GM13976 (cell line): ENCODE measurements around the gene PGS1.

Experiments used
- DNase-seq: peaks from one replicate; pipeline ENCODE4 v3.0.0; 2012; ENCODE audit warnings: low spot score
- in situ Hi-C: fragments of 300-500 bp; cut with MboI; formaldehyde crosslinking; loops from one replicate; pipeline ENCODE4 v1.12.0; 2022; ENCODE audit warnings: low sequenced_read_pairs, mixed read lengths, inconsistent platforms; ENCODE audit not compliant: unreplicated experiment
- TF ChIP-seq, protein P1 (sequence below): IDR thresholded peaks from 2 replicates; pipeline ENCODE4 v1.5.1; 2012; ENCODE audit warnings: borderline replicate concordance, mild to moderate bottlenecking; ENCODE audit not compliant: insufficient read depth; ENCODE audit errors: extremely low read depth, missing control alignments, control extremely low read depth

PGS1 gene

DNA sequence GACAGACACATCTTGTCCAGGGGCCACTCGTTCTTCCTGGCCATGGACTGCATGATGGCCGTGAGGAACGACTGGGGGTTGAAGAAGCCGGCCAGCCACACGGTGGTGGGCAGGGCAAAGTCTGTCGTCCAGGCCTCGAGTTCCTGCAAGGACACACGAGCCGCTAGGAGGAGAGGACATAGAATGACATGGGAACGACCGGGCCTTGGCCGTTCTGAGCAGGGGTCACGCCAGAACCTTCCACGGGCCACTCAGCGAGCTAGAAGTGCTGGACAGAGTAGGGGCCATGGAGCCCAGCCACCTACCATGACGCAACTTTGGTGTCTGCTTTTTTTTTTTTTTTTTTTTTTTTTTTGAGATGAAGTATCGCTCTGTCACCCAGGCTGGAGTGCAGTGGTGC is 47.0 kb downstream of the PGS1 start:
- TF ChIP-seq, protein P1, sequence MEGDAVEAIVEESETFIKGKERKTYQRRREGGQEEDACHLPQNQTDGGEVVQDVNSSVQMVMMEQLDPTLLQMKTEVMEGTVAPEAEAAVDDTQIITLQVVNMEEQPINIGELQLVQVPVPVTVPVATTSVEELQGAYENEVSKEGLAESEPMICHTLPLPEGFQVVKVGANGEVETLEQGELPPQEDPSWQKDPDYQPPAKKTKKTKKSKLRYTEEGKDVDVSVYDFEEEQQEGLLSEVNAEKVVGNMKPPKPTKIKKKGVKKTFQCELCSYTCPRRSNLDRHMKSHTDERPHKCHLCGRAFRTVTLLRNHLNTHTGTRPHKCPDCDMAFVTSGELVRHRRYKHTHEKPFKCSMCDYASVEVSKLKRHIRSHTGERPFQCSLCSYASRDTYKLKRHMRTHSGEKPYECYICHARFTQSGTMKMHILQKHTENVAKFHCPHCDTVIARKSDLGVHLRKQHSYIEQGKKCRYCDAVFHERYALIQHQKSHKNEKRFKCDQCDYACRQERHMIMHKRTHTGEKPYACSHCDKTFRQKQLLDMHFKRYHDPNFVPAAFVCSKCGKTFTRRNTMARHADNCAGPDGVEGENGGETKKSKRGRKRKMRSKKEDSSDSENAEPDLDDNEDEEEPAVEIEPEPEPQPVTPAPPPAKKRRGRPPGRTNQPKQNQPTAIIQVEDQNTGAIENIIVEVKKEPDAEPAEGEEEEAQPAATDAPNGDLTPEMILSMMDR = no peak
- in situ Hi-C loops = no loop called here
- DNase-seq = no peak

DNA sequence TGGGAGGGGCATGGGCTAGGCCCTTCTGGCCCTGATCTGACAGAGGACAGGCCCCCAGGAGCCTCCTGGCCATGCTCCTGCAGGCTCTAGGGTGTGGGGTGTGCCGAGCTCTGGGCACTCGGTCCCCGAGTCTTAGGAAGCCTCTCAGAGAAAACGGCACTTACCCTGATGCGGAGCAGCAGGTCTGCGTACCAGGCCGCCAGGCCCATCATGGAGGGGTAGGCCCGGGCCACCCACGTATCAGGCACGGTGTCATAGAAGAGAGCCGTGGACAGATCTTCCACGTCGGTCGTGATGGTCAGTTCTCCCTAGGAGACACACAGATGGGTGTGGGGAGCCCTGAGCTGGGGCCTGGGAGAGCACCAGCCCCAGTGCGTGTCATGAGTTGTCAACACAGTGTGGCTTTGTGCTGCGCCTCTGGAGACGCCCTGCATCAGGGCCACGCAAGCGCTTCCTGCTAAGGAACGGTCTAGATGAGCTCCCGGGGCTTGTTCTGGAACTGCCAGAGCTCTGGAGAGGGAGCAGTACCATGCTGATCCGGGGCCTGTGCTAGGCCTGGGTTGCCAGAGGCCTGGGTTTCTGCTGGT is 47.9 kb downstream of the PGS1 start:
- in situ Hi-C loops = no loop called here

DNA sequence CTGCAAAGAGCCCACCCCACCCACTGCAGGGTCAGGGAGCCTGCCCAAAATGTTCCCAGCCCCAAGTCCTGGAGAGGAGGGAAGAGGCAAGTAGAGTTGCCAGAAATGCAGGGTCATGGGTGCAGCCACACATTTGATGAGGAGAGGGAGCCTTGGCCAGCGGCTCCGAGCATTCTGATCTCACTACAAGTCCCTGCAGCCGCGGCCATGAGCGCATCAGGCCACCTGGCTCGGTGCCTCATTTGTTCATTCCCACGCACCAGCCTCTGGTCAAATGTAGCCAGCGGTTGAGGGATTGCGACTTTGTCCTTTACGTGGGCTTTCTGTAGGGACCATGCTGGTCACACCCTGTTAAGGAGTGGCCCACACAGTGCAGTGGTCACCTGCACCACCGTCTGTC is 48.7 kb downstream of the PGS1 start:
- in situ Hi-C loops = no loop called here
- TF ChIP-seq, protein P1 = no peak
- DNase-seq = no peak

More for the DNA sequence above, 47.9 kb downstream of the PGS1 start:
- TF ChIP-seq, protein P1 = no peak
- no peak for DNase-seq

DNA sequence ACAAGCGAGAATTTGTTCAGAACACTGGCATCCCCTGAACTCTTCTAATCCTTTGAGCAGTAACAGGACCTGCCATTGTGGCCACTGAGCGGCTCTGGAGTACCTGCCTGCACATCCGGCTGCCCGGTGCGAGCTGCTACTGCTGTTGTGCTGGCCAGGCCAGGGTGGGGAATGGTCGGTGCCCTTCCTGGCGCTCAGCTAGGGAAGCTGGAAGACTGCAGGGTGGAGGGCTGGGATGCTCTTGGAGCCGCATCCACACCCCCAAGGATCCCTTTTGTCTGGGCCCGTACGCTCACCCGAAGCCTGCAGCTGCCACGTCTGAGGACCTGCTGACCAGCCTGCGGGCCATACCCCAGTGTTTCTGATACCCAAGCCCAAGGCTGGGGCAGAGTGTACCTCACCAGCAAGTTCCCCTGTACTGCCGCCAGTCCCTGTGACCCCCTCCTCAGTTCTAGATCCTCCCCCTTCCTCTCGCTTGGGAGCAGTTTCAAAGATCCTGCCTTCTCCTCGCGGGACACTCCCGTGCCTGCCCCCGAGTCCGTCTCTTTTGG is 49.7 kb downstream of the PGS1 start:
- TF ChIP-seq, protein P1 = no peak
- DNase-seq = no peak
- in situ Hi-C loops = no loop called here

DNA sequence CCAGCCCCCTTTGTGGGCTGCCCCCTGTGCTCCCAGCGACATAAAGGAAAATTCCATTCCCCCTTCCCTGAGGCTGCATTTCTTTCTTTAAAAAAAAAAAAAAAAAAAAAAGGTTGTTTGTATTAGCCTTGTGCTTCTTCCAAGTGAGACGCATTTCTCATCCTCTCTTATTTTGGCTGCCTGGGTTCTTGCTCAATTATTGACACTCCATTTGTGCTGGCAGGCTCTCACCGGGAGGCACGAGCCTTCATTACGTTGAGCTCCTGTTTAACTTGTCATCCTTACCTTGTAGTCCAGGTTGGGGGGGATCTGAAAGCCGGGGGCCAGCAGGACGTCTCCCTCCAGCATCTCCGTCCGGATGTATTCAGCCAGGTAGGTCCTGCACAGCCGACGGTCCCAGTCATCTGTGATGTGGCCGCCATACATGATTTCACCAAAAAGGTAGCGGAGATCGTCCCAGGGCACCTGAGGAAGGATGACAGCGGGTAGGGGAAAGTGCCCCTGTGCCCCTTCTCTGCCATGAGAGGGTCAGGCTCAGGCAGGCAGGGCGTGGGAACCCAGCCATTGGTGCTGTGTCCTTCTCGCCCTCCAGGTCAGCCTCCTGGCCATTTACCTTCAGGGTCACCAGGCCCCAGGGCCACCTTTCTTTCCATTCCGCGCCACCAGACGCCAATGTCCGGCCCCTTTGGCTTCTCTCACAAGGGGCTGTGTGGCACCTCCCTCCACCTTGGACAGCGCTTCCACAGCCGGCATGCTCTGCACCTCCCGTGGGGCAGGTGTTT is 50.6 kb downstream of the PGS1 start:
- in situ Hi-C loops = no loop called here
- TF ChIP-seq, protein P1 = no peak
- no peak for DNase-seq

DNA sequence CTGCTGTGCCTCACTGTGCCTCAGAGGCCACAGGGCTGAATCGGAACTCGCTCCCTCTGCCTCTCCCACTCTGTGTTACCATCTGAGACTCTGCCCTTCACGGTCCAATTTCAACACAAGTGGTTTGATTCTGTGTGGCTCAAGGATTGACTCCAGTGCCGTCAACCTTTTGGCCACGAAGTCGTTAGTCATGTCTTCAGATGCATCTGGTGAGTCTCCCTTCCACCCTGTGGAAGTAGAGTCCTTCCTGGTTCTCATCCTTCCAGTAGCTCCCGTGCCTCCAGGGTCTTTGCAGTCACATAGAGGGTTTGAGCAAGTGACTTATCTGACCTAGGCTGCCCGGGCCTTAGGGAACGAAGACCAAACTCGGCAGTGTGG is 51.2 kb downstream of the PGS1 start:
- in situ Hi-C loops = no loop called here
- no peak for DNase-seq
- TF ChIP-seq, protein P1 = no peak
